H9 (cell line): Measurements from ENCODE around the gene STH. TPM values are rescaled to one million over a fixed set of nuclear protein-coding genes. Genes with fewer than 3 reads are reported as not detected.

Experiments used
- DNase-seq: peaks from one replicate; pipeline ENCODE4 v3.0.0-alpha.2; 2017
- H2AFZ ChIP-seq: one replicate; pipeline ENCODE4 v1.6.1; 2013; ENCODE audit warnings: mild to moderate bottlenecking, low read length, control low read depth, moderate library complexity
- H2AK5ac ChIP-seq: 2 replicates; pipeline ENCODE4 v1.6.1; 2013; ENCODE audit warnings: low read length, control low read depth, mixed read lengths; ENCODE audit not compliant: insufficient read length
- H2BK120ac ChIP-seq: one replicate; pipeline ENCODE4 v1.6.1; 2013; ENCODE audit warnings: low read depth, mild to moderate bottlenecking, low read length, control low read depth, inconsistent platforms; ENCODE audit not compliant: poor library complexity, severe bottlenecking
- H2BK12ac ChIP-seq: 2 replicates; pipeline ENCODE4 v1.6.1; 2013; ENCODE audit warnings: low read length, control low read depth, mixed read lengths, low read depth; ENCODE audit not compliant: insufficient read length
- H2BK15ac ChIP-seq: 2 replicates; pipeline ENCODE4 v1.6.1; 2013; ENCODE audit warnings: low read depth, low read length, control low read depth
- H2BK20ac ChIP-seq: one replicate; pipeline ENCODE4 v1.6.1; 2013; ENCODE audit warnings: low read depth, mild to moderate bottlenecking, low read length, control low read depth, inconsistent platforms; ENCODE audit not compliant: poor library complexity, severe bottlenecking
- H2BK5ac ChIP-seq: 2 replicates; pipeline ENCODE4 v1.6.1; 2013; ENCODE audit warnings: low read length, control low read depth, mixed read lengths; ENCODE audit not compliant: insufficient read length
- H3K14ac ChIP-seq: 2 replicates; pipeline ENCODE4 v1.6.1; 2013; ENCODE audit warnings: low read length, control low read depth; ENCODE audit not compliant: insufficient read depth
- H3K18ac ChIP-seq: 2 replicates; pipeline ENCODE4 v1.6.1; 2013; ENCODE audit warnings: low read depth, mild to moderate bottlenecking, mixed read lengths, low read length, control low read depth; ENCODE audit not compliant: insufficient read length
- H3K23ac ChIP-seq: 2 replicates; pipeline ENCODE4 v1.6.1; 2013; ENCODE audit warnings: low read length, control low read depth, mixed read lengths, low read depth; ENCODE audit not compliant: insufficient read length
- H3K23me2 ChIP-seq: 2 replicates; pipeline ENCODE4 v1.6.1; 2013; ENCODE audit warnings: low read depth, mild to moderate bottlenecking, mixed read lengths, low read length, control low read depth; ENCODE audit not compliant: insufficient read length, poor library complexity, severe bottlenecking
- H3K27ac ChIP-seq: 2 replicates; pipeline ENCODE4 v1.5.1; 2013; ENCODE audit warnings: low read length, control low read depth, mixed read lengths, low read depth; ENCODE audit not compliant: insufficient read length
- H3K27me3 ChIP-seq: 2 replicates; pipeline ENCODE4 v1.6.1; 2013; ENCODE audit warnings: low read length, control low read depth, inconsistent platforms; ENCODE audit not compliant: insufficient read depth
- H3K4ac ChIP-seq: 2 replicates; pipeline ENCODE4 v1.6.1; 2013; ENCODE audit warnings: low read depth, mild to moderate bottlenecking, control low read depth, inconsistent platforms, low read length, moderate library complexity
- H3K4me1 ChIP-seq: 2 replicates; pipeline ENCODE4 v1.6.1; 2013; ENCODE audit warnings: low read length, control low read depth, inconsistent platforms; ENCODE audit not compliant: insufficient read depth
- H3K4me2 ChIP-seq: 2 replicates; pipeline ENCODE4 v1.6.1; 2013; ENCODE audit warnings: low read length, control low read depth, mixed read lengths; ENCODE audit not compliant: insufficient read length, insufficient read depth
- H3K56ac ChIP-seq: 2 replicates; pipeline ENCODE4 v1.6.1; 2013; ENCODE audit warnings: low read depth, mild to moderate bottlenecking, mixed read lengths, low read length, control low read depth; ENCODE audit not compliant: insufficient read length
- H3K79me1 ChIP-seq: 2 replicates; pipeline ENCODE4 v1.6.1; 2013; ENCODE audit warnings: low read depth, mild to moderate bottlenecking, moderate library complexity, low read length, control low read depth, inconsistent platforms; ENCODE audit not compliant: insufficient read depth, poor library complexity, severe bottlenecking
- H3K79me2 ChIP-seq: 2 replicates; pipeline ENCODE4 v1.6.1; 2013; ENCODE audit warnings: low read length, control low read depth, inconsistent platforms; ENCODE audit not compliant: insufficient read depth
- H3K9ac ChIP-seq: 2 replicates; pipeline ENCODE4 v1.6.1; 2013; ENCODE audit warnings: low read length, control low read depth, mixed read lengths; ENCODE audit not compliant: insufficient read length; ENCODE audit errors: extremely low read depth
- H3K9me3 ChIP-seq: one replicate; pipeline ENCODE4 v1.6.1; 2013; ENCODE audit warnings: low read depth, low read length, inconsistent platforms; ENCODE audit not compliant: control insufficient read depth
- H3T11ph ChIP-seq: one replicate; pipeline ENCODE4 v1.6.1; 2013; ENCODE audit warnings: mild to moderate bottlenecking, low read length, control low read depth, inconsistent platforms
- H4K20me1 ChIP-seq: one replicate; pipeline ENCODE4 v1.6.1; 2013; ENCODE audit not compliant: control insufficient read depth, insufficient read length, insufficient read depth
- H4K5ac ChIP-seq: 2 replicates; pipeline ENCODE4 v1.6.1; 2013; ENCODE audit warnings: low read depth, mild to moderate bottlenecking, mixed read lengths, low read length, control low read depth; ENCODE audit not compliant: insufficient read length
- H4K8ac ChIP-seq: replicated peaks from 2 replicates; pipeline ENCODE4 v1.6.1; 2013; ENCODE audit warnings: low read length, control low read depth, mixed read lengths, low read depth; ENCODE audit not compliant: insufficient read length
- H4K91ac ChIP-seq: 2 replicates; pipeline ENCODE4 v1.6.1; 2013; ENCODE audit warnings: low read depth, mild to moderate bottlenecking, moderate library complexity, mixed read lengths, low read length, control low read depth; ENCODE audit not compliant: insufficient read length
- H3K27ac Mint-ChIP-seq, 3 experiments: 2 replicates in 2 of 3; 3 replicates in 1 of 3; pipeline ENCODE4 v1.8.0; 2020 to 2021; ENCODE audit warnings: mixed read lengths in 3 of 3, mild to moderate bottlenecking in 1 of 3, moderate library complexity in 1 of 3
- H3K27me3 Mint-ChIP-seq: 2 replicates; pipeline ENCODE4 v1.8.0; 2021; ENCODE audit warnings: low read depth, mild to moderate bottlenecking, moderate library complexity, mixed read lengths
- H3K36me3 Mint-ChIP-seq, 3 experiments: 2 replicates in 2 of 3; 3 replicates in 1 of 3; pipeline ENCODE4 v1.8.0; 2020 to 2021; ENCODE audit warnings: low read depth in 3 of 3, mixed read lengths in 3 of 3; ENCODE audit not compliant: insufficient read depth in 1 of 3
- H3K4me1 Mint-ChIP-seq, 2 experiments: 2 replicates each; pipeline ENCODE4 v1.8.0; 2020; ENCODE audit warnings: mixed read lengths in 2 of 2
- H3K4me3 Mint-ChIP-seq, 2 experiments: 2 replicates in 1 of 2; 3 replicates in 1 of 2; pipeline ENCODE4 v1.8.0; 2020 to 2021; ENCODE audit warnings: mild to moderate bottlenecking in 2 of 2, mixed read lengths in 2 of 2, moderate library complexity in 1 of 2
- H3K9me3 Mint-ChIP-seq, 2 experiments: 2 replicates in 1 of 2; 3 replicates in 1 of 2; pipeline ENCODE4 v1.8.0; 2020; ENCODE audit warnings: mild to moderate bottlenecking in 2 of 2, mixed read lengths in 2 of 2, moderate library complexity in 1 of 2
- WGBS: extraction: QIAGEN DNeasy Blood & Tissue Kit; methylation state at CpG from one replicate; pipeline ENCODE4 v1.1.7; 2013; ENCODE audit warnings: missing lambda C conversion rate, low lambda C conversion rate, mixed read lengths; ENCODE audit not compliant: insufficient read length; ENCODE audit errors: extremely low coverage; 5-methylcytosine and 5-hydroxymethylcytosine counted together
- total RNA-seq: library from RNA; stranded (reverse); gene quantifications from 2 replicates; pipeline ENCODE4 v1.2.1, GENCODE V29; 2021
- TF ChIP-seq, protein P1 (sequence below): fragments of 200-600 bp; sonication (generic); conservative IDR thresholded peaks from 3 replicates; pipeline ENCODE4 v1.8.0; 2021; ENCODE audit warnings: antibody characterized with exemption, mild to moderate bottlenecking

The STH gene
- total RNA-seq, 1 experiment from 2014 or later = not detected

DNA sequence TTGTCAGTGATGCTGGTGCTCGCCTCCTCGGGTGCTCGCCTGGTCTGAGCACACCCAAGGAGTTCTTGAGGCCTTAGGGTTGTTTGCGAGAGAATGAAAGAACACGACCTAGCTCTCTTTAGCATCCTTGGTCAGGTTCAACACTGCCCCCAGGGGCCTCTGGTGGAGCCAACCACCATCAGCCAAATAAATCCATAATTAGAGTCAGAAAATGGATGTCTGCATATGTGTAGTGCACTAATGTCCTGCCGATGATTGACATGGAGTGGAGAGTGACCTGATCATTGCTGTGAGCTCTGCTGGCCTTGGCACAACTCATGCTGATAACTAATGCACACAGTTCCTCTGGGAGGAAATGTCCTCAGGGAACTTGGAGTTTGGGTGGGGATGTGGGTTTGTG, 8.2 kb upstream of the STH start:
- H3K4me3 Mint-ChIP-seq = no peak overlapping the region
- no peak overlapping the region for H3K18ac ChIP-seq
- no peaks in the 10 kb centered on the region for H3K79me1 ChIP-seq
- no peaks in the 10 kb centered on the region for H3K27me3 ChIP-seq
- H3K23me2 ChIP-seq = no peaks in the 10 kb centered on the region
- WGBS = no CpG with 5 or more reads among the region's 6 CpGs
- H3K9ac ChIP-seq = no peak overlapping the region
- no peaks in the 10 kb centered on the region for H3K36me3 Mint-ChIP-seq
- no peak overlapping the region for H3K23ac ChIP-seq
- no peak overlapping the region for H2BK120ac ChIP-seq
- H2BK15ac ChIP-seq = no peak overlapping the region
- H3K27ac Mint-ChIP-seq = no peak overlapping the region
- no peaks in the 10 kb centered on the region for H3K4me1 ChIP-seq
- no peak overlapping the region for H2BK12ac ChIP-seq
- no peak overlapping the region for H3T11ph ChIP-seq
- H2BK20ac ChIP-seq = no peak overlapping the region
- no peak overlapping the region for H4K8ac ChIP-seq
- H3K9me3 ChIP-seq = no peaks in the 10 kb centered on the region
- H3K9me3 Mint-ChIP-seq = peaks cover 4 to 7% of the 10 kb centered on the region in 2 experiments; a peak in 3 of 5 replicates
- peaks cover 9 to 13% of the 10 kb centered on the region in 2 experiments for H3K4me1 Mint-ChIP-seq
- H3K4me2 ChIP-seq = no peak overlapping the region
- no peaks in the 10 kb centered on the region for H4K20me1 ChIP-seq
- H4K91ac ChIP-seq = no peak overlapping the region
- H3K56ac ChIP-seq = no peak overlapping the region
- no peak overlapping the region for H2AFZ ChIP-seq
- H2AK5ac ChIP-seq = no peak overlapping the region
- no peak overlapping the region for H4K5ac ChIP-seq
- DNase-seq = no peak
- H3K4ac ChIP-seq = no peak overlapping the region
- no peaks in the 10 kb centered on the region for H3K79me2 ChIP-seq
- TF ChIP-seq, protein P1, sequence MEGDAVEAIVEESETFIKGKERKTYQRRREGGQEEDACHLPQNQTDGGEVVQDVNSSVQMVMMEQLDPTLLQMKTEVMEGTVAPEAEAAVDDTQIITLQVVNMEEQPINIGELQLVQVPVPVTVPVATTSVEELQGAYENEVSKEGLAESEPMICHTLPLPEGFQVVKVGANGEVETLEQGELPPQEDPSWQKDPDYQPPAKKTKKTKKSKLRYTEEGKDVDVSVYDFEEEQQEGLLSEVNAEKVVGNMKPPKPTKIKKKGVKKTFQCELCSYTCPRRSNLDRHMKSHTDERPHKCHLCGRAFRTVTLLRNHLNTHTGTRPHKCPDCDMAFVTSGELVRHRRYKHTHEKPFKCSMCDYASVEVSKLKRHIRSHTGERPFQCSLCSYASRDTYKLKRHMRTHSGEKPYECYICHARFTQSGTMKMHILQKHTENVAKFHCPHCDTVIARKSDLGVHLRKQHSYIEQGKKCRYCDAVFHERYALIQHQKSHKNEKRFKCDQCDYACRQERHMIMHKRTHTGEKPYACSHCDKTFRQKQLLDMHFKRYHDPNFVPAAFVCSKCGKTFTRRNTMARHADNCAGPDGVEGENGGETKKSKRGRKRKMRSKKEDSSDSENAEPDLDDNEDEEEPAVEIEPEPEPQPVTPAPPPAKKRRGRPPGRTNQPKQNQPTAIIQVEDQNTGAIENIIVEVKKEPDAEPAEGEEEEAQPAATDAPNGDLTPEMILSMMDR = peak; percentile 36; the same call in 1 of the 3 replicates
- H3K14ac ChIP-seq = no peak overlapping the region
- H2BK5ac ChIP-seq = no peak overlapping the region
- peaks cover 4% of the 10 kb centered on the region; the same call in 1 of the 2 replicates for H3K27me3 Mint-ChIP-seq
- H3K27ac ChIP-seq = no peak overlapping the region
